ENCODE results near the gene STX3. TPM values are rescaled to one million over a fixed set of nuclear protein-coding genes. Genes with fewer than 3 reads are reported as not detected.
"Not testable (repeated sequence)": the region's sequence is repeated elsewhere in the genome, so short reads cannot be mapped to it uniquely, and the experiment has no call there.

The STX3 gene
- total RNA-seq, 1 experiment from 2014 or later: 23.9 TPM

GRCh38 chr11:59841514-59841913, 86.3 kb downstream of the STX3 start:
- no peak for DNase-seq (ENCODE audit: low read depth)

DNA sequence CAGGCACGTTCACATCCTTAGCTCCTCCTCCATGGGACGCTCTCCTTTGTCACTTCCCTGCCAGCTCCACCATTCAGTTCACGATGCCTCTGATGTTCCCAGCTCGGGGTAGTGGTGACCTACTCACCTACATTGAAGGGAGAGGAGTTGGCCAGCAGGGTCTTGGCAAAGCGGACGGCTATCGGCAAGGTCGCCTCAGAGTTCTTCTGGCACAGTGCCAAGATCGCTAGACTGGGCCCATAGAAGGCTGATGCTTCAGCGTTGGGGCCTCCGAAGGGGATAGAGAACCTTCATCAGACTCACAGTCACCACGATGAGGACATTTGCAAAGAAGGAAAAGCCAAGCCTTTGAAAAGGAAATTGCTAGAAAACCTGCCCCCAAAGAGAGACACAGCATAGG, 87.1 kb downstream of the STX3 start:
- DNase-seq (ENCODE audit: low read depth): no peak

GRCh38 chr11:59845399-59845798, 90.2 kb downstream of the STX3 start, which contains the start of gene CBLIF:
Gene CBLIF, minus strand, starts transcription at chr11:59845499. Its CDS starts 46 bp downstream, at chr11:59845453.
- no peak for DNase-seq (ENCODE audit: low read depth)

DNA sequence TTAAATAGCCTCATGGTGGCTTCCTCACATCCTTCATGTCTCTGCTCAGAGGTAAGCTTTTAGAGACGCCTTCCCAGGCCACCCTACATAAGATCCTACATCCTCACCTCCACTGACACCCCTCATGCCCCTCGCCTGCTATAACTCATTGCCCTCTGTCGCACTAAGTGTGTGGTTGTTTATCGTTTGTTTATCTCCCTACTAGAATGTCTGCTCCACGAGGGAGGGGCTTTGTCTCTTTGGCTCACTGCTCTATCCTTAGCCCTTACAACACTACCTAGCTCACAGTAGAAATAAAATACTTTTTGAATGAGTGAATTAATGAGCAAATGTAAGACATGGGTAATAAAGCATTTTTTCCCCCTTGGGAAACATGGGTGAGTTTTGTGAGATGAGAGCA, 91.4 kb downstream of the STX3 start:
- no peak for DNase-seq (ENCODE audit: low read depth)

GRCh38 chr11:59847626-59848025, 92.5 kb downstream of the STX3 start:
- no peak for DNase-seq (ENCODE audit: low read depth)

DNA sequence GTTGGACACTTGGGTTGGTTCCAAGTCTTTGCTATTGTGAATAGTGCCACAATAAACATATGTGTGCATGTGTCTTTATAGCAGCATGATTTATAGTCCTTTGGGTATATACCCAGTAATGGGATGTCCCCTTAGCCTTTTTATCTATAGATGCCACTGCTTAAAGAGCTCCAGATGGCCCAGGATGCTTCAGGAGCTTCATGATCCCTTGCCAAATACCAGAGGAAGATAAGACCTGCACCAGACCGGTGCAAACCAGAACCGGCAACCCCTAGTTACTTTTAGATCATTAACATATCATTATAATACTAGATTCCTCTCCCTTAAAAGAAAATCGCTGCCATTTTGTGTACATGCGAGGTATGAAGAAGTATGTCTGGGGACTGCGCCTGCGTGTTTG, 93.3 kb downstream of the STX3 start:
- not testable (repeated sequence) for DNase-seq (ENCODE audit: low read depth)

- no peak for DNase-seq (ENCODE audit: low read depth)
Observed at GRCh38 chr11:59849129-59849528, 94.0 kb downstream of the STX3 start.

DNA sequence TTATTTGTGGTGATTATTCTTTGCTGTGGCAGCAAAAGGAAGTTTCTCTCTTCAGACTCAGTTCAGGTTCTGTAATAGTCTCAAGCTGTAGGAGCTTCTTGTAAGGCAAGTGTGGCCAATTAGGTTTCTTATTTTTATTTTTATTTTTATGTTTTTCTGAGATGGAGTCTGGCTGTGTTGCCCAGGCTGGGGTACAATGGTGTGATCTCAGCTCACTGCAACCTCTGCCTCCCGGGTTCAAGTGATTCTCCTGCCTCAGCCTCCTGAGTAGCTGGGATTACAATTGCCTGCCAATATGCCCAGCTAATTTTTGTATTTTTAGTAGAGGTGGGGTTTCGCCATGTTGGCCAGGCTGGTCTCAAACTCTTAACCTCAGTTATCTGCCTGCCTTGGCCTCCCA, 94.4 kb downstream of the STX3 start:
- not testable (repeated sequence) for DNase-seq (ENCODE audit: low read depth)

DNA sequence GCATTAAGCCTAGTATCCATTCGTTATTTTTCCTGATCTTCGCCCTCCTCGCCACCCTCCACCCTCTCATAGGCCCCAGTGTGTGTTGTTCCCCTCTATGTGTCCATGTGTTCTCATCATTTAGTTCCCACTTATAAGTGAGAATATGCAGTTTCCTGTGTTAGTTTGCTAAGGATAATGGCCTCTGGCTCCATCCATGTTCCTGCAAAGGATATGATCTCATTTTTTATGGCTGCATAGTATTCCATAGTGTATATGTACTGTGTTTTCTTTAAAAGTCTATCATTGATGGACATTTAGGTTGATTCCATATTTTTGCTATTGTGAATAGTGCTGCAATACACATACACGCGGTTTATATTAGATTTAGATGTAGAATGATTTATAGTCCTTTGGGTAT, 96.2 kb downstream of the STX3 start:
- DNase-seq (ENCODE audit: low read depth): not testable (repeated sequence)

- DNase-seq (ENCODE audit: low read depth): no peak
Observed at GRCh38 chr11:59854871-59855270, 99.7 kb downstream of the STX3 start.

Other genes with a start within 250 kb of the STX3 start
- gene OR4D9, start 243.8 kb upstream of the STX3 start, total RNA-seq (2014; rRNA removed; shearing (Covaris generic)): not detected in 2 replicates
- 20.4 and 20.8 TPM in 2 replicates for gene OSBP, start 139.6 kb upstream of the STX3 start, total RNA-seq (2014; rRNA removed; shearing (Covaris generic))
- 23.9 and 39.5 TPM in 2 replicates for gene PATL1, start 86.3 kb upstream of the STX3 start, total RNA-seq (2014; rRNA removed; shearing (Covaris generic))
- gene OR10V1, start 41.5 kb upstream of the STX3 start, total RNA-seq (2014; rRNA removed; shearing (Covaris generic)): not detected in 2 replicates
- gene MRPL16, start 55.4 kb downstream of the STX3 start, total RNA-seq (2014; rRNA removed; shearing (Covaris generic)): 60.8 and 76.6 TPM in 2 replicates
- gene CBLIF, start 90.1 kb downstream of the STX3 start, total RNA-seq (2014; rRNA removed; shearing (Covaris generic)): not detected in 2 replicates
- 0.29 TPM in 1 of 2 replicates, not detected in the other for gene TCN1, start 111.1 kb downstream of the STX3 start, total RNA-seq (2014; rRNA removed; shearing (Covaris generic))
- not detected in 2 replicates for gene OOSP3, start 123.4 kb downstream of the STX3 start, total RNA-seq (2014; rRNA removed; shearing (Covaris generic))
- not detected in 2 replicates for gene OOSP1, start 183.1 kb downstream of the STX3 start, total RNA-seq (2014; rRNA removed; shearing (Covaris generic))
- gene OOSP4A, start 208.7 kb downstream of the STX3 start, total RNA-seq (2014; rRNA removed; shearing (Covaris generic)): not detected in 2 replicates